ENCODE measurements around the gene SBK1.
"Not testable (repeated sequence)": the region's sequence is repeated elsewhere in the genome, so short reads cannot be mapped to it uniquely, and the experiment has no call there.

The SBK1 gene

DNA sequence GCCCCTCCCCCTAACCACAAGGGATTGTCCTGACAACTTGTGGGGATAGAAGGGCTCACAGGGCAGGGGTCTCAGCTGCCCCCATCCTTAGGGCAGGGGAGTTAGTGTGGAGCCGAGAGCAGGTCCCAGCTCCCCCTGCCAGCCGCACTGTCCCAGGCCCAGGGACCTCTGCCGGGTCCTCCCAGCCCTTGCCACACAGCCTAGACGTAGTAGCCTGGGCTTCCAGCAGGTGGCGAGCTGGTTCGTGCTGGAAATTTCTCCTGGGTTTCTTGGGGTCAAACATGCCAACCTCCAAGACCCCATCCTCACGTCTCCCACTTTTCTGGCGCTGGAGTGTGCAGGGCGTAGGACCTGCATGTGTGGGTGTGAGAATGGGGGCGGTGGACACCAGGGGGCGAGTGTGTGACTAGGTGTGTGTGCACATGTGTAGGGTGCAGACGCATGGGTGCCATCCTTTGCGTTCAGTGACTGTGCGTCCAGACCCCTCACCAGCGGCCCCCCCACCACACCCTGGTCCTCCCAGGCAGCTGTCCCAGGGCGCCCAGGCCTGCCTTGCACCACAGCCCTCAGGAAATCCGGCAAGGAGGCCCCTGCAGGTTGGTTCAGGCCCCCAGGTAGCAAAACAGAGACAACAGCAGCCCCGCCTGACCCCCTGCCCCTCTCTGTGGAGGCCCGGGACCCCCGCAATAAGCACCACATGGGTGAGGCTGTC is 29.5 kb downstream of the SBK1 start:
- DNase-seq (ENCODE audit: low read depth, low spot score), result peak; percentile 28

DNA sequence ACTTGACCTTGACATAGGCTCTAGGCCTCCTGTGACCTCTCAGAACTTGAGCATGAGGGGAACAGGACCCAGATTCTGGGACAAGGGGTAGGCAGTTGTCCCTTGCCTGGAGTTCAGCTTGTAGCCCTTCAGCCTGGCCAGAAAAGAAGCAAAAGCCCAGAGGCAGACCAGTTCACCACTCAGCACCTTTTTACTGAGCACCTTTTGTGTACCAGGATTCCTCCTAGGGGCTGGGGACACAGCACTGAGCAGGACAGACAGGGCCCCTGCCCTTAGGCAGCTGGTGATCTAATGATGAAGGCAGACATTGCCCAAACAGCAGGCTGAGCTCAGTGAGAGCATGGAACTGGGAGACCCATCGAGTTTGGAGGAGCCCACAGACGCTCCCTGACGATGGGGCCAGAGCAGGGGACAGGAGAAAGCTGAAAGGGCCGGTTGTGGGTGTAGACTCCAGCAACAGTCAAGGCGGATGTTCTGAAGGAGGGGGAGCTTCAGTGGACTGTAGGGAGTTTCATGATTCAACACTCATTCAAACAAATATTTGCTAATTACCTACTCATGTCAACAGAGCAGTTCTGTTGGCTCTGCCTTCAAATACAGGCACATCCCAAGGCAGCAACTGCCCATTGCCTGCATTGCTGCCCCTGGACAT is 32.0 kb downstream of the SBK1 start:
- peaks cover 7% of the 10 kb centered on the region for H3K36me3 ChIP-seq (ENCODE audit: insufficient read depth, insufficient read length, low read length)
- DNase-seq (ENCODE audit: low read depth, low spot score), result no peak
- H3K4me1 ChIP-seq (ENCODE audit: insufficient read depth, insufficient read length), result peaks cover 13% of the 10 kb centered on the region
- no peak for TF ChIP-seq YY1 (IDR thresholded peaks at IDR 0.05; ENCODE audit: insufficient read depth, insufficient read length)
- no peak for TF ChIP-seq ZNF274 (IDR thresholded peaks at IDR 0.05; ENCODE audit: low read depth, low read length)
- no peak for TF ChIP-seq SUZ12 (IDR thresholded peaks at IDR 0.05; ENCODE audit: extremely low read depth, insufficient read depth, insufficient read length)
- no peak overlapping the region for H3K4me3 ChIP-seq (ENCODE audit: insufficient read length, low read depth)
- no peaks in the 10 kb centered on the region for H3K9me3 ChIP-seq (ENCODE audit: insufficient read depth, low read length)
- no peaks in the 10 kb centered on the region for H3K27me3 ChIP-seq (ENCODE audit: insufficient read depth, insufficient read length)
- no peak overlapping the region for H3K9ac ChIP-seq (ENCODE audit: insufficient read length, low read depth)

More for the DNA sequence above, 29.5 kb downstream of the SBK1 start:
- H3K4me1 ChIP-seq (ENCODE audit: insufficient read depth, insufficient read length), result peaks cover 15% of the 10 kb centered on the region
- peak overlapping the region; percentile 28 for H3K9ac ChIP-seq (ENCODE audit: insufficient read length, low read depth)
- peaks cover 12% of the 10 kb centered on the region for H3K36me3 ChIP-seq (ENCODE audit: insufficient read depth, insufficient read length, low read length)
- TF ChIP-seq ZNF274 (IDR thresholded peaks at IDR 0.05; ENCODE audit: low read depth, low read length), result no peak
- TF ChIP-seq YY1 (IDR thresholded peaks at IDR 0.05; ENCODE audit: insufficient read depth, insufficient read length), result no peak
- TF ChIP-seq SUZ12 (IDR thresholded peaks at IDR 0.05; ENCODE audit: extremely low read depth, insufficient read depth, insufficient read length), result no peak
- H3K9me3 ChIP-seq (ENCODE audit: insufficient read depth, low read length), result no peaks in the 10 kb centered on the region
- no peaks in the 10 kb centered on the region for H3K27me3 ChIP-seq (ENCODE audit: insufficient read depth, insufficient read length)
- no peak overlapping the region for H3K4me3 ChIP-seq (ENCODE audit: insufficient read length, low read depth)

DNA sequence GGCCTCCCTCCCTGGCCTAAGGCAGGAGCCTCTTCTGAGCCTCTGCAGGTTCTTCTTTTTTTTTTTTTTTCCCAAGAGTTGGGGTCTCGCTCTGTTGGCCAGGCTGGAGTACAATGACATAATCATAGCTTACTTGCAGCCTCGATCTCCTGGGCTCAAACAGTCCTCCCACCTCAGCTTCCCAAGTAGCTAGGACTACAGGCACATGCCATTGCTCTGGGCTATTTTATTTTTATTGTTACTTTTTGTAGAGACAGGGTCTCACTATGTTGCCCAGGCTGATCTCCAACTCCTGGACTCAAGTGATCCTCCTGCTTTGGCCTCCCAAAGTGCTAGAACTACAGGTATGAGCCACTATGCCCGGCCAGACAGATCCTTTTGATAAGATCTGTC is 32.6 kb downstream of the SBK1 start:
- Histone ChIP-seq H3K36me3 (ENCODE audit: insufficient read depth, insufficient read length, low read length) (peaks cover 5% of the 10 kb centered on the region), H3K4me3 (ENCODE audit: insufficient read length, low read depth) (no peak overlapping the region), H3K9ac (ENCODE audit: insufficient read length, low read depth) (no peak overlapping the region), H3K9me3 (ENCODE audit: insufficient read depth, low read length) (no peaks in the 10 kb centered on the region), H3K27me3 (ENCODE audit: insufficient read depth, insufficient read length) (no peaks in the 10 kb centered on the region), H3K4me1 (ENCODE audit: insufficient read depth, insufficient read length) (peaks cover 13% of the 10 kb centered on the region)
- DNase-seq (ENCODE audit: low read depth, low spot score), result no peak
- TF ChIP-seq SUZ12 (IDR thresholded peaks at IDR 0.05; ENCODE audit: extremely low read depth, insufficient read depth, insufficient read length) (no peak), YY1 (IDR thresholded peaks at IDR 0.05; ENCODE audit: insufficient read depth, insufficient read length) (no peak), ZNF274 (IDR thresholded peaks at IDR 0.05; ENCODE audit: low read depth, low read length) (no peak)

DNA sequence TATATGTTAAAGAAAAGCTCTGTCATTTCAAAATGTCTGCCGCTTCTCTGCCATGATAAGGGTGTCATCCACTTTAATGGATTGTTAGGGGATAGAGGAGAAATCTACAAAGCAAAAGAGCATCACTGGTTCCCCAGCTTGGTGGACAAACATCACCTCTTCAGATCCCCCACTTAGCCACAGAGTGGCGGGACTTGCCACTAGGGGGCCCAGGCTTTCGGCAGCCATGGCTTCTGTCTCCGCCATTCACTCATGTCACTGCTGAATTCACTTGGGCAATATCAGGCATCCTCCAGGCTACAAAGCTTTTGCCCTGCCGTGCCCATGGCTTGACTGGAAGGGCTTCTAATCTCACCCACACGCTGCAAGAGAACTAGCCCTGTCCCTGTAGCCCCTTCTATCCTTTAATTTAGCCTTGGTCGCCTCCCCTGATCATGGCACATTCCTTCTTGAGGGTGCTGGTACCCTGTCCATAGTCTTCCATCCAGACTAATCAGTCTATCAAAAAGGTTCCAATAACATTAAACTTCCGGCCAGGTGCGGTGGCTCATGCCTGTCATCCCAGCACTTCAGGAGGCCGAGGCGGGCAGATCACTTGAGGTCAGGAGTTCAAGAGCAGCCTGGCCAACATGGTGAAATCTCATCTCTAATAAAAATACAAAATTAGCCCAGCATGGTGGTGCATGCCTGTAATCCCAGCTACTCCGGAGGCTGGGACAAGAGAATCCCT is 34.7 kb downstream of the SBK1 start:
- peaks cover 9% of the 10 kb centered on the region for H3K4me1 ChIP-seq (ENCODE audit: insufficient read depth, insufficient read length)
- DNase-seq (ENCODE audit: low read depth, low spot score), result peak; percentile 35
- no peaks in the 10 kb centered on the region for H3K9me3 ChIP-seq (ENCODE audit: insufficient read depth, low read length)
- TF ChIP-seq YY1 (IDR thresholded peaks at IDR 0.05; ENCODE audit: insufficient read depth, insufficient read length) (peak; percentile 53), ZNF274 (IDR thresholded peaks at IDR 0.05; ENCODE audit: low read depth, low read length) (no peak), SUZ12 (IDR thresholded peaks at IDR 0.05; ENCODE audit: extremely low read depth, insufficient read depth, insufficient read length) (no peak)
- H3K4me3 ChIP-seq (ENCODE audit: insufficient read length, low read depth), result no peak overlapping the region
- no peaks in the 10 kb centered on the region for H3K36me3 ChIP-seq (ENCODE audit: insufficient read depth, insufficient read length, low read length)
- H3K9ac ChIP-seq (ENCODE audit: insufficient read length, low read depth), result no peak overlapping the region
- no peaks in the 10 kb centered on the region for H3K27me3 ChIP-seq (ENCODE audit: insufficient read depth, insufficient read length)

DNA sequence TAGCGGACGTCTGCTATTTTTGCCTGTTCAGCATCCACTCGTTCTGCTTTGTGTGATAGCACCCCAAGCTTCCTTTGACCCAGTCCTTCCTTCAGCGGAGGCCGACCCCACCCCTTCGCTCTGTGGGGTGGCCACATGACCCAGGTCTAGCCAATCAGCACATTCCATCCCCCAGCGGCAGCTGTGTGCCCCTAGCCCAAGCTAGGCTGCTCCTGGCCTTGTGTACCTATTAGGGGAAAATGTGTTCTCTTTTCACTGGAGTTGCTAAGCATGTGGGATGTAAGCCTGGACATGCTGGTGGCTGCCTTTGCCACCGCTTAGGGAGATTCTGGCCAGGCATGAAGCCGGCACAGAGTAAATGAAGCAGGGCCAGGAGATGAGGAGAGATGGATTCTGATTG is 37.9 kb downstream of the SBK1 start:
- not testable (repeated sequence) for H3K27me3 ChIP-seq (ENCODE audit: insufficient read depth, insufficient read length); H3K36me3 ChIP-seq (ENCODE audit: insufficient read depth, insufficient read length, low read length); H3K9ac ChIP-seq (ENCODE audit: insufficient read length, low read depth); H3K4me1 ChIP-seq (ENCODE audit: insufficient read depth, insufficient read length); H3K4me3 ChIP-seq (ENCODE audit: insufficient read length, low read depth); H3K9me3 ChIP-seq (ENCODE audit: insufficient read depth, low read length)
- peak; percentile 15 for DNase-seq (ENCODE audit: low read depth, low spot score)

DNA sequence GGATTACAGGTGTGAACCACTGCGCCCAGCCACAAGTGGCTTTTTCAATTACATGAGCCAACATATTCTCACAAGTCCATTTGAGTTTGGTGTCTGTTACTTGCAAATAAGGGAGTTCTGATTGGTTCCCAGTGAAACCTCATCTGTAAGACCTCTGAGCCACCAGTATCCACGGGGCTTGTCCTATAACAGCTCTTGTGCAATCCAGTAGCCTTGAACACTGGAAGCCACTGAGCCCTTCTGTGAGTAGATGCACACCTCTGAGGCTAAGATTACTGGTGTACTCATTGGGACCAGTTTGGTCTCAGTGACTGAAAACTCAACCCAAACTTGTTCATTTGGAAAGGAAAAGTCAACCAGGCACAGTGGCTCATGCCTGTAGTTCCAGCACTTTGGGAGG is 38.7 kb downstream of the SBK1 start:
- not testable (repeated sequence) for H3K4me3 ChIP-seq (ENCODE audit: insufficient read length, low read depth); H3K4me1 ChIP-seq (ENCODE audit: insufficient read depth, insufficient read length); H3K9me3 ChIP-seq (ENCODE audit: insufficient read depth, low read length); DNase-seq (ENCODE audit: low read depth, low spot score); H3K36me3 ChIP-seq (ENCODE audit: insufficient read depth, insufficient read length, low read length); H3K27me3 ChIP-seq (ENCODE audit: insufficient read depth, insufficient read length); H3K9ac ChIP-seq (ENCODE audit: insufficient read length, low read depth)

DNA sequence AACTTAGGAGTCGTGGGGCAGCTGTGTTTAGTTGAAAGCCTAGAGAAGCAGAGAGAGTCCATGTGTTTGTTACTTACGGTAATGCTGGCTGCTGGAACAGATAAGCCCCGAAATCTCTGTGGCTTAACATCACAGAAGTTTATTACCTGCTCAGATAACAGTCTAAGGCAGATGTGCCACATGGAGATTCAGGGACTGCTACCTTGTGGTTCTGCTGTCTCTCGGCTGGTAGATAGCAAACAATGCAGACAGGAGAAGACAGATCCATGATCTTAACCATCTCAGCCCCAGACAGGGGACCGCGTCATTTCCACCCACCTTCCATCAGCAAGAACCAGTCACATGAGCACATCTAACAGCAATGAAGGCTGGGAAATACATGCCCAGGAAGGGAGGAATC is 40.3 kb downstream of the SBK1 start:
- not testable (repeated sequence) for H3K36me3 ChIP-seq (ENCODE audit: insufficient read depth, insufficient read length, low read length); DNase-seq (ENCODE audit: low read depth, low spot score); H3K27me3 ChIP-seq (ENCODE audit: insufficient read depth, insufficient read length); H3K9ac ChIP-seq (ENCODE audit: insufficient read length, low read depth); H3K9me3 ChIP-seq (ENCODE audit: insufficient read depth, low read length); H3K4me3 ChIP-seq (ENCODE audit: insufficient read length, low read depth); H3K4me1 ChIP-seq (ENCODE audit: insufficient read depth, insufficient read length)

DNA sequence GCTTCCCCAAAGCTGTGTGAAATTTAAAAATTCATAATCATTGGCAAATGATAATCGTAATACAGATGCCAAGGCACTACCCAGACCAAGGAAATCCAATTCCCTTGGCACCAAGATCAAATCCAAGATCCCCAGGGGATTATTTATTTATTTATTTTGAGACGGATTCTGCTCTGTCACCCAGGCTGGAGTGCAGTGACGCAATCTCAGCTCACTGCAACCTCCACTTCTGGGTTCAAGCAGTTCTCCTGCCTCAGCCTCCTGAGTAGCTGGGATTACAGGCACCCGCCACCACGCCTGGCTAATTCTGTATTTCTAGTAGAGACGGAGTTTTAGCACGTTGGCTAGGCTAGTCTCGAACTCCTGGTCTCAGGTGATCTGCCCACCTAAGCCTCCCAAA is 43.4 kb downstream of the SBK1 start:
- not testable (repeated sequence) for H3K9me3 ChIP-seq (ENCODE audit: insufficient read depth, low read length); DNase-seq (ENCODE audit: low read depth, low spot score); H3K9ac ChIP-seq (ENCODE audit: insufficient read length, low read depth); H3K4me1 ChIP-seq (ENCODE audit: insufficient read depth, insufficient read length); H3K36me3 ChIP-seq (ENCODE audit: insufficient read depth, insufficient read length, low read length); H3K27me3 ChIP-seq (ENCODE audit: insufficient read depth, insufficient read length); H3K4me3 ChIP-seq (ENCODE audit: insufficient read length, low read depth)

DNA sequence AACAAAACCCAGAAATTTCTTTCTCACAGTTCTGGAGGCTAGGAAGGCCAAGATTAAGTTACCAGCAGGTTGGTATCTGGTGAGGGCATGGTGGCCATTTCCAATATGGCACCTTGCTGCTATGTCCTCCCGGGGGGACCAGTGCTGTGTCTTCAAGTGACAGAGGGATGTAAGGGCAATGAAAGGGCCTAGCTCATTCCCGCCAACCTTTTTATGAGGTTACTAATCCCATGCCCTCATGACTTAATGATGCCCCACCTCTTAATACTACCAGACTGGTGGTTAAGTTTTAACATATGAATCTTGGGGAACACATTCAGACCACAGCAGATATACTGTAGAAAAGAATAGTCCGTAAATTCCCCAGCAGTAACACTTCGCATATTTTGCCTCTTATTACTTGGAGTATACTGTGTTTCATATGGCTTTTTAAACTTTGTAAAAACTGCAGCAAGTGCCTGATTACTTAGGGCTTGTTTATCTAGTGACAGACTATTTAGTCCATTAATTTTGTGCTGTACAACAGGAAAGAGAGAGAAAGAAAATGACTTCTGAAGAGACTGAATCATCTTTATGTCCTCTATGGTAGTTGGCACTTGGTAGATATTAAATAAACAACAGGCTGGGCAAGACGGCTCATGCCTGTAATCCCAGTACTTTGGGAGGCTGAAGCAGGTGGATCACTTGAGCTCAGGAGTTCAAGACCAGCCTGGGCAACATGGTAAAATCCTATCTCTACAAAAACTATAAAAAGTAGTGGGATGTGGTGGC is 44.8 kb downstream of the SBK1 start:
- not testable (repeated sequence) for H3K9ac ChIP-seq (ENCODE audit: insufficient read length, low read depth); H3K27me3 ChIP-seq (ENCODE audit: insufficient read depth, insufficient read length); H3K36me3 ChIP-seq (ENCODE audit: insufficient read depth, insufficient read length, low read length); H3K4me3 ChIP-seq (ENCODE audit: insufficient read length, low read depth); DNase-seq (ENCODE audit: low read depth, low spot score); H3K9me3 ChIP-seq (ENCODE audit: insufficient read depth, low read length); H3K4me1 ChIP-seq (ENCODE audit: insufficient read depth, insufficient read length)

DNA sequence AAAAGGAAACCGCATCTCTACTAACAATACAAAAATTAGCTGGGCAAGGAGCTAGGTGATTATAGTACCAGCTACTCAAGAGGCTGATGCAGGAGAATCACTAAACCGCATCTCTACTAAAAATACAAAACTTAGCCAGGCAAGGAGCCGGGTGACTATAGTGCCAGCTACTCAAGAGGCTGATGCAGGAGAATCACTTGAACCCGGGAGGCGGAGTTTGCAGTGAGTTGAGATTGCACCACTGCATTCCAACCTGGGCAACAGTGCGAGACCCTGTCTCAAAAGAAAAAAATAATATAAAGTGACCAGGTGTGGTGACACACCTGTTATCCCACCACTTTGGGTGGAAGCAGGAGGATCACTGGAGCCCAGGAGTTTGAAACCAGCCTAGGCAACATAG is 45.9 kb downstream of the SBK1 start:
- not testable (repeated sequence) for H3K9me3 ChIP-seq (ENCODE audit: insufficient read depth, low read length); H3K9ac ChIP-seq (ENCODE audit: insufficient read length, low read depth); H3K36me3 ChIP-seq (ENCODE audit: insufficient read depth, insufficient read length, low read length); H3K27me3 ChIP-seq (ENCODE audit: insufficient read depth, insufficient read length); H3K4me3 ChIP-seq (ENCODE audit: insufficient read length, low read depth); DNase-seq (ENCODE audit: low read depth, low spot score); H3K4me1 ChIP-seq (ENCODE audit: insufficient read depth, insufficient read length)

All from NT2/D1 (cell line).